Loucy (cell line): Measurements from ENCODE around the gene DNAH5.

Experiments
- EZH2phosphoT487 ChIP-seq: fragments of 200-600 bp; IDR thresholded peaks from 2 replicates; pipeline ENCODE4 v1.6.1; 2018; ENCODE audit warnings: antibody characterized with exemption, mild to moderate bottlenecking, moderate library complexity, borderline replicate concordance
- TF ChIP-seq, protein P1 (sequence below): fragments of 200-600 bp; sonication (generic); conservative IDR thresholded peaks from 2 replicates; pipeline ENCODE4 v1.5.1; 2014; ENCODE audit warnings: mild to moderate bottlenecking, antibody characterized with exemption, low read length

DNA sequence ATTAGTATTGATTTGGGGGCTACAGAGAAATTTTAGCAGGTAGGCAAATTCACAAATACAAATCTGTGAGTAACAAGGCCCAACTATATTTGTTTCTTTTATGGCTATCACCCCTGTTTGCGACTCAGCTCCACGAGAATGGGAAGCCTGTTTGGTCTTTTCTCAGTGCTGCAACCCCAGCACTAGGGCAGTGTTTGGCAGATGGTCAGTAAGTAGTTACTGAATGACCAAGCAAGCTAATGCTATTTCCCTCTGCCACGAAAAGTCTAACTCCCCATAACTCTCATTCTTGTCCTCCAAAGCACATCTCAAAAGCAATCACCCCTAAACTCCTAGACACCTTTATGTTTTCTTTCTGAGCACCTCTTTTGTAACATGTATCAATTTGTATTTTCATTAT, 245.6 kb downstream of the DNAH5 start:
- TF ChIP-seq, protein P1, sequence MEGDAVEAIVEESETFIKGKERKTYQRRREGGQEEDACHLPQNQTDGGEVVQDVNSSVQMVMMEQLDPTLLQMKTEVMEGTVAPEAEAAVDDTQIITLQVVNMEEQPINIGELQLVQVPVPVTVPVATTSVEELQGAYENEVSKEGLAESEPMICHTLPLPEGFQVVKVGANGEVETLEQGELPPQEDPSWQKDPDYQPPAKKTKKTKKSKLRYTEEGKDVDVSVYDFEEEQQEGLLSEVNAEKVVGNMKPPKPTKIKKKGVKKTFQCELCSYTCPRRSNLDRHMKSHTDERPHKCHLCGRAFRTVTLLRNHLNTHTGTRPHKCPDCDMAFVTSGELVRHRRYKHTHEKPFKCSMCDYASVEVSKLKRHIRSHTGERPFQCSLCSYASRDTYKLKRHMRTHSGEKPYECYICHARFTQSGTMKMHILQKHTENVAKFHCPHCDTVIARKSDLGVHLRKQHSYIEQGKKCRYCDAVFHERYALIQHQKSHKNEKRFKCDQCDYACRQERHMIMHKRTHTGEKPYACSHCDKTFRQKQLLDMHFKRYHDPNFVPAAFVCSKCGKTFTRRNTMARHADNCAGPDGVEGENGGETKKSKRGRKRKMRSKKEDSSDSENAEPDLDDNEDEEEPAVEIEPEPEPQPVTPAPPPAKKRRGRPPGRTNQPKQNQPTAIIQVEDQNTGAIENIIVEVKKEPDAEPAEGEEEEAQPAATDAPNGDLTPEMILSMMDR = no peak
- TF ChIP-seq EZH2phosphoT487 = no peak
